AG10803 (cell line): ENCODE results near the gene DNAJC19.
"Not testable (repeated sequence)": the region's sequence is repeated elsewhere in the genome, so short reads cannot be mapped to it uniquely, and the experiment has no call there.

ENCODE experiments used
- DNase-seq: peaks from one replicate; pipeline ENCODE4 v3.0.0; 2010; ENCODE audit warnings: low read depth
- H3K4me3 ChIP-seq: 2 replicates; pipeline ENCODE4 v1.5.1; 2011; ENCODE audit warnings: mild to moderate bottlenecking, low read length, control low read depth
- TF ChIP-seq, protein P1 (sequence below): conservative IDR thresholded peaks from 2 replicates; pipeline ENCODE4 v1.5.1; 2011; ENCODE audit warnings: mild to moderate bottlenecking, low read length, control low read depth, inconsistent platforms

DNAJC19 gene

DNA sequence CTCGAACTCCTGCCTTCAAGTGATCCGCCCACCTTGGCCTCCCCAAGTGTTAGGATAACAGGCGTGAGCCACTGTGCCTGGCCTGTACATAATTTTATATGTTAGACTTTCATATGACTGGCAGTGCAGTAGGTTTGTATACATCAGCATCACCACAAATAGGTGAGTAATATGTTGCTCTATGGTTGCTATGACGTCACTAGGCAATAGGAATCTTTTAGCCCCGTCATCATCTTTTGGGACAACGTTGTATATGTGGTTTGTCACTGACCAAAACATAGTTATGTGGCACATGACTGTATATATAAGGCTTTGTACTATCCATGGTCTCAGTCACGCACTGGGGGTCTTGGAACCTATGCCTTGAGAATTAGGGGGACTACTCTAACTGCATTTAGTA lies 17.0 kb upstream of the DNAJC19 start:
- H3K4me3 ChIP-seq = no peak overlapping the region
- DNase-seq = no peak
- TF ChIP-seq, protein P1, sequence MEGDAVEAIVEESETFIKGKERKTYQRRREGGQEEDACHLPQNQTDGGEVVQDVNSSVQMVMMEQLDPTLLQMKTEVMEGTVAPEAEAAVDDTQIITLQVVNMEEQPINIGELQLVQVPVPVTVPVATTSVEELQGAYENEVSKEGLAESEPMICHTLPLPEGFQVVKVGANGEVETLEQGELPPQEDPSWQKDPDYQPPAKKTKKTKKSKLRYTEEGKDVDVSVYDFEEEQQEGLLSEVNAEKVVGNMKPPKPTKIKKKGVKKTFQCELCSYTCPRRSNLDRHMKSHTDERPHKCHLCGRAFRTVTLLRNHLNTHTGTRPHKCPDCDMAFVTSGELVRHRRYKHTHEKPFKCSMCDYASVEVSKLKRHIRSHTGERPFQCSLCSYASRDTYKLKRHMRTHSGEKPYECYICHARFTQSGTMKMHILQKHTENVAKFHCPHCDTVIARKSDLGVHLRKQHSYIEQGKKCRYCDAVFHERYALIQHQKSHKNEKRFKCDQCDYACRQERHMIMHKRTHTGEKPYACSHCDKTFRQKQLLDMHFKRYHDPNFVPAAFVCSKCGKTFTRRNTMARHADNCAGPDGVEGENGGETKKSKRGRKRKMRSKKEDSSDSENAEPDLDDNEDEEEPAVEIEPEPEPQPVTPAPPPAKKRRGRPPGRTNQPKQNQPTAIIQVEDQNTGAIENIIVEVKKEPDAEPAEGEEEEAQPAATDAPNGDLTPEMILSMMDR = no peak

DNA sequence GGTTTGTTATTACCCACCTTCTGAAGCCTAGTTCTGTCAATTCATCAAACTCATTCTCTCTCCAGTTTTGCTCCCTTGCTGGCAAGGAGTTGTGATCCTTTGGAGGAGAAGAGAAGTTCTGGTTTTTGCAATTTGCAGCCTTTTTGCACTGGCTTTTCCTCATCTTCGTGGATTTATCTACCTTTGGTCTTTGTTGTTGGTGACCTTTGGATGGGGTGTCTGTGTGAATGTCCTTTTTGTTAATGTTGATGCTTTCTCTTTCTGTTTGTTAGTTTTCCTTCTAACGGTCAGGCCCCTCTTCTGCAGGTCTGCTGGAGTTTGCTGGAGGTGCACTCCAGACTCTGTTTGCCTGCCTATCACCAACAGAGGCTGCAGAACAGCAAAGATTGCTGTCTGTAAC lies 13.9 kb upstream of the DNAJC19 start:
- not testable (repeated sequence) for DNase-seq, H3K4me3 ChIP-seq

DNA sequence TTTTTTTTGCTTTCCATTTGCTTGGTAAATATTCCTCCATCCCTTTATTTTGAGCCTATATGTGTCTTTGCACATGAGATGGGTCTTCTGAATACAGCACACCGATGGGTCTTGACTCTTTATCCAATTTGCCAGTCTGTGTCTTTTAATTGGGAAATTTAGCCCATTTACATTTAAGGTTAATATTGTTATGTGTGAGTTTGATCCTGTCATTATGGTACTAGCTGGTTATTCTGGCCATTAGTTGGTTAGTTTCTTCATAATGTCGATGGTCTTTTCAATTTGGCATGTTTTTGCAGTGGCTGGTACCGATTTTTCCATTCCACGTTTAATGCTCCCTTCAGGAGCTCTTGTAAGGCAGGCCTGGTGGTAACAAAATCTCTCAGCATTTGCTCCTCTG lies 12.8 kb upstream of the DNAJC19 start:
- H3K4me3 ChIP-seq, DNase-seq: not testable (repeated sequence)

DNA sequence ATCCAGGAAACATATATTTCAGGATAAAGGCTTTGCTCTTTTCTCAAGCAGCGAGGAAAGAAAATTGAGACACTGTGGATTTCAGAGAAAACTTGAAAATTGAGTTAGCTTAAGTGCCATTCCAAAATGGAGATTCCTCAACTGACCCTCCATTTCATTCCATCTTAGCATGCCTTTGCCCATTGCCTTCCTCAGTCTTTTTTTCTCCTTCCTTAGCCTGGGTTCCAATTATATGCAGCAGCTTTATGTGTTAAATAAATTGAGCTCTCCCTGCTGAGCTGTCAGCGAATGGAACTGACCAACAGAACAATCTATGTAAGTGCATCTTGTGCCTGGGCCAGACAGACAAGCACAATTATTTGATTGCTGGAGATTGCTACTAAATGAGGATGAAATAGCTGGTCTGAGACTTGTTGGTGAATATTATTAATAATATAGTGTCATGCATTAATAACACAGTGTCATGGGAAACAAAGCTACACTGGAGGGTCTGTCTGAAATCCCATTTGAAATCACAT lies 6.9 kb upstream of the DNAJC19 start:
- no peak overlapping the region for H3K4me3 ChIP-seq
- no peak for DNase-seq
- TF ChIP-seq, protein P1 = no peak

DNA sequence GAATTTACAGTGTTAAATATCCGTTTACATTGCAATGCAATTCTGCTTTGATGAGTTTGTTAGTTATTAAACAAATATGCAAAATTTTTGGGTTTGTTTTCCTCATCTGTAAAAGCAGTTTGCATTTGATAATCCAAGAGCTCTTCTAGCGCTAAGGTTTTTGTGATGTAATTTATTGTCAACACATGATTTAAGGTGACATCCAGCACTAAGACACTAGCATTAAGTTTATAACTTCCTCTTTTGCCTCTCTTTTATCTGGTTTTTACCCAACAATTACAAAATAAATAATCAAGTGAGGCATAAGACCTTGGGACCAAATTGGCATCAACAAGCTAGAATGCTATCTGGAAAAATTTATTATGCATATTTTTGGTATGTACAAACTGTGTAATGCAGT lies 969 bp upstream of the DNAJC19 start:
- peak overlapping the region; percentile 93 for H3K4me3 ChIP-seq
- TF ChIP-seq, protein P1 = no peak
- peak; percentile 10 for DNase-seq

DNA sequence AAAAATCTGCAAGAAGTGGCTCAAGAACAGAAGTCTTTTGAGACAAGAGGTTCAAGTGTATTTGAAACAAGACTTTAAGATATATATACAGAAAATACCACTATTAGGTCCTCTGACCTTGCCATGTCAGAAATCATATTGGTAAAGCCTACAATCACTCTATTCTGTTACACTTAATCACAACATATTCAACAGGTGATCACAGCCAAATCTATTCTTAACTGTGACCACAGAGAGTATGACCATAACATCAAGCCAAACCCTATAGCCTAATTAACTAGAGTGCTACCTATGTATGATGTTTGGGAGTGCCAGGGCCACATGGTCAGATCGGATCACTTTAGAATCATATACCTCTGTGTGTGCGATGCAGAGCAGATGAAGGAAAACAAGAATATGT lies 2.2 kb downstream of the DNAJC19 start:
- TF ChIP-seq, protein P1 = no peak

DNA sequence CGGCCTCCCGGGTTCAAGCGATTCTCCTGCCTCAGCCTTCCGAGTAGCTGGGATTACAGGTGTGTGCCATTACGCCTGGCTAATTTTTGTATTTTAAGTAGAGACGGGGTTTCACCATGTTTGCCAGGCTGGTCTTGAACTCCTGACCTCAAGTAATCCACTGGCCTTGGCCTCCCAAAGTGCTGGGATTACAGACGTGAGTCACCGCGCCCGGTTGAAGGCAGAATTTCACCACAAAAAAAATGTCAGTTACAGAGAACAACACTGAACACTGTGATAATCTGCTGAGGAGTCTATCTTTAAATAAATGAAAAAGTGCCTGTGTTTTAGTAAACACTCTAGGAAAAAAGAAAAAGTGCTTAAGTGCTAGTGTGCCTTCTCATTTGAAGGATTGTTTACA lies 3.2 kb downstream of the DNAJC19 start:
- not testable (repeated sequence) for H3K4me3 ChIP-seq, DNase-seq

More for the DNA sequence above, 2.2 kb downstream of the DNAJC19 start:
- DNase-seq = no peak
- no peak overlapping the region for H3K4me3 ChIP-seq

DNA sequence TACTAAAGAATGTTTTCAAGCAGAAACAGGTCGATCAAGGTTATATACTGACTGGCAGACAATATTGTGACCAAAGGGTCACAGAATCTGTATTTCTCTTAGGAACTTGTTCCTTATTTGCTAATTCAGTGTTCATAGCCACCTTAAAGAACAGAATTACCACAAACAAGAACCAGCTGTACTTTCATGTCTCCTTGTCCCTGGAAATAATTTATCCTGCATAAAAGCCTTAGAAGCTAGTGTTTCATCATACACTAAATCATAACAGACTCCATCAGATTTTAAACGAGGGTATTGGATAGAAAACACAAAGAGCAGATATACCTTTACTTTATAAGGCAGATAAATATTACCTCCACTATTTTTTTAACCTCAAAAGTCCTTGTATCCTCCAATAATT lies 6.4 kb downstream of the DNAJC19 start:
- TF ChIP-seq, protein P1 = no peak
- H3K4me3 ChIP-seq = no peak overlapping the region

DNA sequence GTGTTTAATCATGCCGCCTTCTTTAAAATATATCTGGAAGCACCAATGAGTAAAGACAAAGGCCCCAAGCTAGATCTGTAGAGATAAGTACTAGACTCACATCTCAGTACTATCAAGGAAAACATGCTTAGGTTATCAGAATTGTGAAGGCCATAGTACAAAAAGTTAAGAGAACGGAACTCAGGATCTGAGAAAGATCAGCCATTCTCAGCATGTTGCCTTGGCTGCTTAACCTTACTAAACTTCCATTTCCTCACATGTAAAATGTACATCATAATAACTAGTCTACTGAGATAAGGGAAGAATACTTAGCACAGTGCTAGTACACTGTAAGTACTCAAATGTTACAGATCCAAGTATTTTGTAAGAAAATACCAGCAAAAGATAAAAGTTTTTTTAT lies 7.6 kb downstream of the DNAJC19 start:
- no peak overlapping the region for H3K4me3 ChIP-seq
- no peak for DNase-seq
- TF ChIP-seq, protein P1 = no peak

More for the DNA sequence above, 6.4 kb downstream of the DNAJC19 start:
- peak; percentile 28 for DNase-seq
